Stimulated activated CD4-positive, alpha-beta T cell treated with anti-CD3 and anti-CD28 coated beads, Interleukin-15, amount 100 ng/mL, for 1 hour (primary cell): ENCODE results near the gene DERA.

Source experiments
- DNase-seq, 2 donors: peaks; one replicate each; pipeline ENCODE4 v3.0.0-alpha.2; 2020; ENCODE audit warnings: low read depth in 1 of 2, low spot score in 1 of 2

DERA gene

DNA sequence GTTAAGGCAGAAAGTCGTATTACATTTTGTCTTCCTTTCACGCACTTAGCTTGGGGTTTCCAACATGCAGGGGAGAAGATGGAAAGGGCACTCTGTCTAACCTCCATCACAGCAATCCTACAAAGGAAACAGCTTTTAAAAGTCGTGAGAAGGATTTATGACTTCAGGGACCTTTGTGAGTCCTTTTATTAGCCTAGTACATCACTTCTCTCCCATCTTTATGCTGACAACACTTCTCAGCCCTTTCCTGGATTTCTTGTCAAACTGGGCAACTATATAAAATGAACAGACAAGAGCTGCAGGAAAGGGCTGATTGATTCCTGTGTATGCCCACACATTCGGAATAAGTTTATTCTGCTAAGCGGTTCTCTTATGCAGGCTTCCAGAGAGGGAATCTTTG lies 159.0 kb downstream of the DERA start:
- no peak for DNase-seq

- DNase-seq: no peak
Observed at GRCh38 chr12:16072678-16073077, 161.5 kb downstream of the DERA start.

- DNase-seq: no peak
Observed at GRCh38 chr12:16074894-16075293, 163.8 kb downstream of the DERA start.

GRCh38 chr12:16075887-16076286 lies 164.8 kb downstream of the DERA start:
- DNase-seq: no peak

- DNase-seq: no peak
Observed at GRCh38 chr12:16076557-16076956, 165.4 kb downstream of the DERA start.

DNA sequence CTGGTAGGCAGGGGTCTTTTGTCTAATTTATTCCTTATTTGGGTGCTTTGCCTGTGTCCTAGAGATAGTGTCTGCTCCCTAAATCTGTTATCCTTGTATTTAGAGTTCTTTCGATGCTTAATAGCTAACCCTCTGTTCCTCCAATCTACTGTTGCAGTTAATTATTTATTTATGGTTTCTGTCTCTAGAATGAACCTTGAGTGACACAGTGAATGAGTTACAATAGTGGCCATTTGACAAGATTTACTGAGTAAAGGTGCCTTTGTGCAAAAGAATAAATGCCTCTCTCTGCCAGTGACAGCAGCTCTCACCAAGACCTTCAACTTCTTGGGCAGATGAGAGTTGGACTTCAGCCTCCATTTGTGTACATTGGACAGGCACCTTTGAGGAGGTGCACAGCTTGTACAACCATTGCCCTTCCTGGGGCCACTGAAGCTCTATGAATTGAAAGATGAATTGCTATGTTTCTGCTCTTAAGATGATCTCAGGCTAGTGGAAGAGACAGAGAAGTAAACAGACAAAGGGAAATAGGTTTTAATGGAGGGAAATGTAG lies 165.9 kb downstream of the DERA start:
- DNase-seq: no peak

- no peak for DNase-seq
Observed at GRCh38 chr12:16086462-16086861, 175.3 kb downstream of the DERA start.

DNA sequence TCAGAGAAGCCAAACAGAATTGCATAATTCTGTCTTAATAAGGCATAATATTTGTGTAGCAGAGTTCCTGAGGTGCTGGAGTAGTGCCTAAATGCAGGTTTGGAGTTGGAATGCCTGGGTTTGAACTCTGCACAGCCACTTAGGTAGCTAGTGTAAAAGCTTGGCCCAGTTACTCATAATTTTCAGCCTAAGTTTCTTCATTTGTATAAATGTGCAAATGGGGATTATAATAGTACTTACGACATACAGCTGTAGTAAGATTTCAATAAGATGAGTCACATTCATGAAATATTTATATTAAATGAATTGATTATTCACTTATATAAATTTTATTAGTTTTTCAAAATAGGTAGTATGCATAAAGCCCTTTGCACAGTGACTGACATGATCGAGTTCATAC lies 175.8 kb downstream of the DERA start:
- DNase-seq: no peak
